Right atrium auricular region (tissue), 2 donors: Measurements from ENCODE around the gene TAOK2. TPM values are rescaled to one million over a fixed set of nuclear protein-coding genes. Genes with fewer than 3 reads are reported as not detected.

Source experiments
- DNase-seq: peaks from one replicate; pipeline ENCODE4 v3.0.0-alpha.2; 2019; ENCODE audit warnings: low spot score
- H3K27ac ChIP-seq, 2 donors: fragments of 200-600 bp; sonication (generic); 1 replicate in 1 of 2; 2 replicates in 1 of 2; pipeline ENCODE4 v1.5.1; 2016 to 2019
- H3K27me3 ChIP-seq, 2 donors: fragments of 200-600 bp; sonication (generic); one replicate each; pipeline versions ENCODE4 v1.5.1 to v1.6.0; 2017 to 2019
- H3K36me3 ChIP-seq: fragments of 200-600 bp; sonication (generic); one replicate; pipeline ENCODE4 v1.5.1; 2016
- H3K4me1 ChIP-seq, 2 donors: fragments of 200-600 bp; sonication (generic); one replicate each; pipeline versions ENCODE4 v1.5.1 to v1.6.0; 2017 to 2019
- H3K4me3 ChIP-seq, 2 donors: fragments of 200-600 bp; sonication (generic); 1 replicate in 1 of 2; 2 replicates in 1 of 2; pipeline ENCODE4 v1.5.1; 2017 to 2019; ENCODE audit warnings: mild to moderate bottlenecking in 1 of 2, moderate library complexity in 1 of 2
- H3K9me3 ChIP-seq, 2 donors: fragments of 200-600 bp; sonication (generic); one replicate each; pipeline ENCODE4 v1.5.1; 2019
- total RNA-seq, 2 donors: library from RNA; depleted of rRNA; stranded (reverse); fragments of >200 nt; gene quantifications; one replicate each; pipeline ENCODE4 v1.1.0, GENCODE V29; 2016
- TF ChIP-seq, protein P1 (sequence below), 2 donors: fragments of 200-600 bp; sonication (generic); IDR thresholded peaks; one replicate each; pipeline ENCODE4 v1.5.1; 2019; ENCODE audit warnings: antibody characterized with exemption in 2 of 2

TAOK2 gene
- total RNA-seq, 2 donors from 2014 or later, result 29.1 to 36.7 TPM

DNA sequence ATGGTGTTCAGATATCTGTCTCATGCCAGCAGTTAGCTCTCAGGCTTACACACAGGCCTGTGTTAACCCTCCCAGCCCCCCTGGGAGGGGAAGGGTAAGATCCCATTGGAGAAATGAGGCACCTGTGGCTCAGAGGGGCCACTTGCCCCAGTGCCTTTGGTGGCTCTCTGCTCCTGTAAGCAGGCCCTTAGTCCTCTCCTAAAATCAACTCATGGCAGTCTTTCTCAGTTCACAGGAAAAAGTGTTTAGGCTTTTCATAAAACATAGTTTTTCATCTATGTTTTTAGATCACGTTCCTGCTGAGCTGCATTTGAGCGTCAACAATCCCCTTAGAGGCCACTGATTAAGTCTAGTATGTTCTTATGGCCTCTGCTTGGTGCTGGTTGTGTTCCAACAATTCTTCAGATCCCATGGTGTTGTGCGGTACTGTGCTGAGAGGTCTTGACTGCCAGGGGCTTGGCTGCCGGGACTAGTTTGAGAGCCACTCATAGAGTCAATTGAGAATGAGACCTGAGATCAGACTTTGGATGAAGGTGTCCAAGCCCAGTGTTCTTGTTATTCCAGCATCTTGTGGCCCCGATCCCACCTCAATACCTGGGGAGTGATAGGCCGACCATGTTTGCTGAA lies 10.6 kb downstream of the TAOK2 start:
- DNase-seq, result no peak
- Histone ChIP-seq H3K36me3 (peaks cover 100% of the 10 kb centered on the region), H3K4me1 (no peaks in the 10 kb centered on the region), H3K4me3 (no peak overlapping the region), H3K27ac (no peak overlapping the region), H3K9me3 (no peaks in the 10 kb centered on the region), H3K27me3 (no peaks in the 10 kb centered on the region)
- TF ChIP-seq, protein P1, sequence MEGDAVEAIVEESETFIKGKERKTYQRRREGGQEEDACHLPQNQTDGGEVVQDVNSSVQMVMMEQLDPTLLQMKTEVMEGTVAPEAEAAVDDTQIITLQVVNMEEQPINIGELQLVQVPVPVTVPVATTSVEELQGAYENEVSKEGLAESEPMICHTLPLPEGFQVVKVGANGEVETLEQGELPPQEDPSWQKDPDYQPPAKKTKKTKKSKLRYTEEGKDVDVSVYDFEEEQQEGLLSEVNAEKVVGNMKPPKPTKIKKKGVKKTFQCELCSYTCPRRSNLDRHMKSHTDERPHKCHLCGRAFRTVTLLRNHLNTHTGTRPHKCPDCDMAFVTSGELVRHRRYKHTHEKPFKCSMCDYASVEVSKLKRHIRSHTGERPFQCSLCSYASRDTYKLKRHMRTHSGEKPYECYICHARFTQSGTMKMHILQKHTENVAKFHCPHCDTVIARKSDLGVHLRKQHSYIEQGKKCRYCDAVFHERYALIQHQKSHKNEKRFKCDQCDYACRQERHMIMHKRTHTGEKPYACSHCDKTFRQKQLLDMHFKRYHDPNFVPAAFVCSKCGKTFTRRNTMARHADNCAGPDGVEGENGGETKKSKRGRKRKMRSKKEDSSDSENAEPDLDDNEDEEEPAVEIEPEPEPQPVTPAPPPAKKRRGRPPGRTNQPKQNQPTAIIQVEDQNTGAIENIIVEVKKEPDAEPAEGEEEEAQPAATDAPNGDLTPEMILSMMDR (IDR thresholded peaks at IDR 0.05), result no peak

DNA sequence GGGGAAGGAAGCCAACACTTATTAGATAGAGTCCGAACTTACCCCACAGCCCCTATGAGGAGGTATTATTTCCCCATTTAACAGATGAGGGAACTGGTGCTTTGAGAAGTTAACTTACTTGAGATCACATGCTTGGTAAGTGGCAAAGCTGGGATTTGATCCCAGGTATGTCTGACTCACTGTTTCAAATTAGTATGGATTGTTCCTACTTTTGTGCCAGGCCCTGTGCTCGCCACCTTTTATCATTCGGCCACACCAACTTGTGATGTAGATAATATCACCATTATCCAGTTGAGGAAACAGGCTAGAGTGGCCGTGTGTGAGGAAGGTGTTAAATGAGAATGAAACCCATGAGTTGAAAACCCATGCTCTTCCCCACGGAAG lies 11.1 kb downstream of the TAOK2 start:
- TF ChIP-seq, protein P1 (IDR thresholded peaks at IDR 0.05), result no peak
- H3K27me3 ChIP-seq, result no peaks in the 10 kb centered on the region
- no peak for DNase-seq
- no peaks in the 10 kb centered on the region for H3K4me1 ChIP-seq
- peaks cover 100% of the 10 kb centered on the region for H3K36me3 ChIP-seq
- no peak overlapping the region for H3K27ac ChIP-seq
- no peaks in the 10 kb centered on the region for H3K9me3 ChIP-seq
- H3K4me3 ChIP-seq, result no peak overlapping the region

DNA sequence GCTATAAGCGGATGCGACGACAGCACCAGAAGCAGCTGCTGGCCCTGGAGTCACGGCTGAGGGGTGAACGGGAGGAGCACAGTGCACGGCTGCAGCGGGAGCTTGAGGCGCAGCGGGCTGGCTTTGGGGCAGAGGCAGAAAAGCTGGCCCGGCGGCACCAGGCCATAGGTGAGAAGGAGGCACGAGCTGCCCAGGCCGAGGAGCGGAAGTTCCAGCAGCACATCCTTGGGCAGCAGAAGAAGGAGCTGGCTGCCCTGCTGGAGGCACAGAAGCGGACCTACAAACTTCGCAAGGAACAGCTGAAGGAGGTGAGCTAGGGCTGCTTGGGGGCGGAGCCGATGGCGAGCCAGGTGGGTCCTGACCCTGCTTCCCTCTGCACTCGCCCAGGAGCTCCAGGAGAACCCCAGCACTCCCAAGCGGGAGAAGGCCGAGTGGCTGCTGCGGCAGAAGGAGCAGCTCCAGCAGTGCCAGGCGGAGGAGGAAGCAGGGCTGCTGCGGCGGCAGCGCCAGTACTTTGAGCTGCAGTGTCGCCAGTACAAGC lies 11.7 kb downstream of the TAOK2 start:
- TF ChIP-seq, protein P1 (IDR thresholded peaks at IDR 0.05), result no peak
- Histone ChIP-seq H3K4me3 (no peak overlapping the region), H3K9me3 (no peaks in the 10 kb centered on the region), H3K36me3 (peaks cover 95% of the 10 kb centered on the region), H3K27me3 (no peaks in the 10 kb centered on the region), H3K27ac (no peak overlapping the region), H3K4me1 (no peaks in the 10 kb centered on the region)
- DNase-seq, result no peak

DNA sequence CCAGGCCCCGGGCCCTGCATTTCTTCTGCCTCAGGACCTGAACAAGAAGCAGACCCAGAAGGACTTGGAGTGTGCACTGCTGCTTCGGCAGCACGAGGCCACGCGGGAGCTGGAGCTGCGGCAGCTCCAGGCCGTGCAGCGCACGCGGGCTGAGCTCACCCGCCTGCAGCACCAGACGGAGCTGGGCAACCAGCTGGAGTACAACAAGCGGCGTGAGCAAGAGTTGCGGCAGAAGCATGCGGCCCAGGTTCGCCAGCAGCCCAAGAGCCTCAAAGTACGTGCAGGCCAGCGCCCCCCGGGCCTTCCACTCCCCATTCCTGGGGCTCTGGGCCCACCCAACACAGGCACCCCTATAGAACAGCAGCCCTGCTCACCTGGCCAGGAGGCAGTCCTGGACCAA lies 12.6 kb downstream of the TAOK2 start:
- Histone ChIP-seq H3K27me3 (no peaks in the 10 kb centered on the region), H3K4me1 (no peaks in the 10 kb centered on the region), H3K4me3 (no peak overlapping the region), H3K36me3 (peaks cover 95% of the 10 kb centered on the region), H3K9me3 (no peaks in the 10 kb centered on the region), H3K27ac (no peak overlapping the region)
- no peak for DNase-seq
- TF ChIP-seq, protein P1 (IDR thresholded peaks at IDR 0.05), result no peak

DNA sequence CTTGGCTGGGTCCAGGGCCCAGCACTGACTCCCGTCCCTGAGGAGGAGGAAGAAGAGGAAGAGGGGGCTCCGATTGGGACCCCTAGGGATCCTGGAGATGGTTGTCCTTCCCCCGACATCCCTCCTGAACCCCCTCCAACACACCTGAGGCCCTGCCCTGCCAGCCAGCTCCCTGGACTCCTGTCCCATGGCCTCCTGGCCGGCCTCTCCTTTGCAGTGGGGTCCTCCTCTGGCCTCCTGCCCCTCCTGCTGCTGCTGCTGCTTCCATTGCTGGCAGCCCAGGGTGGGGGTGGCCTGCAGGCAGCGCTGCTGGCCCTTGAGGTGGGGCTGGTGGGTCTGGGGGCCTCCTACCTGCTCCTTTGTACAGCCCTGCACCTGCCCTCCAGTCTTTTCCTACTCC lies 13.3 kb downstream of the TAOK2 start:
- TF ChIP-seq, protein P1 (IDR thresholded peaks at IDR 0.05), result no peak
- DNase-seq, result no peak
- Histone ChIP-seq H3K27me3 (no peaks in the 10 kb centered on the region), H3K36me3 (peaks cover 95% of the 10 kb centered on the region), H3K4me3 (no peak overlapping the region), H3K27ac (no peak overlapping the region), H3K9me3 (no peaks in the 10 kb centered on the region), H3K4me1 (no peaks in the 10 kb centered on the region)
